ENCODE results near the gene ANGPT4.

ANGPT4 gene

GRCh38 chr20:822651-823573 is 93.2 kb downstream of the ANGPT4 start:
- no peak for DNase-seq

GRCh38 chr20:821731-822065 is 94.4 kb downstream of the ANGPT4 start:
- DNase-seq: no peak

- no peak for DNase-seq
Measured at GRCh38 chr20:821046-821730, 94.9 kb downstream of the ANGPT4 start.

GRCh38 chr20:820323-820953 is 95.7 kb downstream of the ANGPT4 start:
- no peak for DNase-seq
